K562 (cell line): ENCODE results near the gene OTOG. TPM values are rescaled to one million over a fixed set of nuclear protein-coding genes. Genes with fewer than 3 reads are reported as not detected.

Experiments used
- ATAC-seq: fragments of 200-7000 bp; cut with Tn5 transposase; 3 replicates; pipeline ENCODE4 v1.9.1; 2020; ENCODE audit warnings: moderate library complexity
- BruUV-seq: library from RNA; stranded (reverse); fragments of 400-500 nt; replicated peaks from 2 replicates; lab custom pipeline; 2021; lab: Mats Ljungman, UMichigan
- CTCF ChIA-PET: fragments of 300-600 bp; formaldehyde crosslinking; extraction: SDS; loops from one replicate; lab custom pipeline; 2021; ENCODE audit warnings: low intra/inter-chr PET ratio; lab: Yijun Ruan, JAX
- POLR2A ChIA-PET: fragments of 300-600, 350-650 bp; sonication (Branson Sonifier 250); formaldehyde crosslinking; extraction: SDS; loops from one replicate; lab custom pipeline; 2021; ENCODE audit warnings: antibody characterized with exemption, inconsistent platforms; lab: Yijun Ruan, JAX
- DNase-seq, 4 experiments: peaks; one replicate each; pipeline versions ENCODE4 v3.0.0 to v3.0.0-alpha.2; 2011 to 2018; ENCODE audit warnings: low spot score in 3 of 4, mixed read lengths in 3 of 4; ENCODE audit errors: extremely low read depth in 1 of 4
- FAIRE-seq: peaks from 2 replicates; lab custom pipeline; 2011; peaks lifted over from hg19 to GRCh38; lab: Jason Lieb, UNC
- H2AFZ ChIP-seq: 2 replicates; pipeline ENCODE4 v1.6.0; 2011; ENCODE audit warnings: low read depth, low read length, control low read depth, inconsistent platforms
- H3K27ac ChIP-seq: fragments of 200-600 bp; 3 replicates; pipeline ENCODE4 v1.8.0; 2011; ENCODE audit warnings: low read depth, mild to moderate bottlenecking, control low read depth, inconsistent platforms, low read length, moderate library complexity, mixed read lengths; ENCODE audit errors: extremely low read depth
- H3K27me3 ChIP-seq, 2 experiments: fragments of 300-600 bp in 1 of 2; 2 replicates in 1 of 2; 3 replicates in 1 of 2; pipeline versions ENCODE4 v1.6.0 to v1.8.0; 2011; ENCODE audit warnings: inconsistent platforms in 2 of 2, low read length in 2 of 2, mild to moderate bottlenecking in 1 of 2, mixed read lengths in 1 of 2, moderate library complexity in 1 of 2; ENCODE audit not compliant: control insufficient read depth in 2 of 2, insufficient read depth in 2 of 2
- H3K36me3 ChIP-seq: fragments of 300-600 bp; 3 replicates; pipeline ENCODE4 v1.8.0; 2011; ENCODE audit warnings: mild to moderate bottlenecking, low read length, inconsistent platforms; ENCODE audit not compliant: control insufficient read depth, insufficient read depth
- H3K4me1 ChIP-seq, 2 experiments: fragments of 200-600 bp in 1 of 2; replicated peaks in 1 of 2; 2 replicates in 1 of 2; 3 replicates in 1 of 2; pipeline versions ENCODE4 v1.5.1 to v1.8.0; 2011; ENCODE audit warnings: inconsistent platforms in 2 of 2, low read length in 2 of 2, mild to moderate bottlenecking in 1 of 2, mixed read lengths in 1 of 2, moderate library complexity in 1 of 2; ENCODE audit not compliant: control insufficient read depth in 2 of 2, insufficient read depth in 2 of 2
- H3K4me2 ChIP-seq: 2 replicates; pipeline ENCODE4 v1.6.1; 2011; ENCODE audit warnings: low read length, control low read depth, inconsistent platforms, mixed read lengths; ENCODE audit not compliant: insufficient read depth
- H3K4me3 ChIP-seq: fragments of 200-600 bp; sonication (generic), shearing (Covaris generic); 2 replicates; pipeline ENCODE4 v1.5.1; 2016; ENCODE audit warnings: control low read depth, inconsistent platforms
- H3K79me2 ChIP-seq: fragments of 200-600 bp; 3 replicates; pipeline ENCODE4 v1.8.0; 2011; ENCODE audit warnings: low read length, inconsistent platforms; ENCODE audit not compliant: control insufficient read depth, insufficient read depth
- H3K9ac ChIP-seq, 2 experiments: 2 replicates each; pipeline versions ENCODE4 v1.6.0 to v1.6.1; 2011; ENCODE audit warnings: low read depth in 2 of 2, low read length in 2 of 2, control low read depth in 1 of 2, inconsistent platforms in 1 of 2, mild to moderate bottlenecking in 1 of 2, mixed read lengths in 1 of 2; ENCODE audit not compliant: insufficient read depth in 1 of 2
- H3K9me1 ChIP-seq: one replicate; pipeline ENCODE4 v1.6.0; 2011; ENCODE audit warnings: inconsistent platforms, mild to moderate bottlenecking, low read length, moderate library complexity; ENCODE audit not compliant: control insufficient read depth, insufficient read depth
- H3K9me3 ChIP-seq: replicated peaks from 2 replicates; pipeline ENCODE4 v1.5.1; 2011; ENCODE audit warnings: low read depth, low read length, inconsistent platforms; ENCODE audit not compliant: control insufficient read depth, insufficient read depth
- H4K20me1 ChIP-seq: replicated peaks from 2 replicates; pipeline ENCODE4 v1.6.1; 2011; ENCODE audit warnings: low read length, inconsistent platforms, mixed read lengths; ENCODE audit not compliant: control insufficient read depth, insufficient read depth
- CTCF ChIP-seq, 3 experiments: IDR thresholded peaks in 2 of 3; conservative IDR thresholded peaks in 1 of 3; 2 replicates each; pipeline ENCODE4 v1.5.1; 2011 to 2012; ENCODE audit warnings: low read length in 3 of 3, mild to moderate bottlenecking in 3 of 3, control low read depth in 2 of 3, improper control_type of control experiment in 1 of 3, inconsistent platforms in 1 of 3, low read depth in 1 of 3, mixed read lengths in 1 of 3, moderate library complexity in 1 of 3; ENCODE audit not compliant: insufficient read depth in 2 of 3
- HMBOX1 ChIP-seq: sonication (generic); IDR thresholded peaks from 2 replicates; pipeline ENCODE4 v1.6.1; 2016
- HNRNPUL1 ChIP-seq: fragments of 200-400 bp; formaldehyde crosslinking; IDR thresholded peaks from 2 replicates; pipeline ENCODE4 v1.6.1; 2017; ENCODE audit warnings: low read length
- JUND ChIP-seq, 2 experiments: IDR thresholded peaks; 2 replicates in 1 of 2; 3 replicates in 1 of 2; pipeline ENCODE4 v1.6.1; 2011; ENCODE audit warnings: borderline replicate concordance in 2 of 2, low read depth in 2 of 2, low read length in 2 of 2, improper control_type of control experiment in 1 of 2, missing biosample characterization in 1 of 2, missing genetic modification characterization in 1 of 2, missing genetic modification reagents in 1 of 2
- KDM4B ChIP-seq, 2 experiments: fragments of 450-650 bp in 1 of 2; sonication (generic) in 1 of 2; IDR thresholded peaks; 2 replicates each; pipeline ENCODE4 v1.6.1; 2016 to 2017; ENCODE audit warnings: borderline replicate concordance in 2 of 2, antibody characterized with exemption in 1 of 2, low read depth in 1 of 2, mild to moderate bottlenecking in 1 of 2
- L3MBTL2 ChIP-seq: fragments of 450-650 bp; IDR thresholded peaks from 2 replicates; pipeline ENCODE4 v1.6.1; 2016; ENCODE audit warnings: mild to moderate bottlenecking, moderate library complexity
- SIRT6 ChIP-seq: IDR thresholded peaks from one replicate; pipeline ENCODE4 v1.6.1; 2012; ENCODE audit warnings: low read depth, mild to moderate bottlenecking, control low read depth, inconsistent platforms, low read length, moderate library complexity
- WGBS: fragments of 100-300 bp; shearing (Covaris generic); methylation state at CpG from one replicate; pipeline ENCODE4 v1.1.6; 2016; ENCODE audit warnings: low coverage, mixed read lengths; ENCODE audit not compliant: insufficient coverage; ENCODE audit errors: missing lambda C conversion rate; 5-methylcytosine and 5-hydroxymethylcytosine counted together
- in situ Hi-C: fragments of 300-500 bp; cut with MboI; formaldehyde crosslinking; loops from 4 replicates; pipeline ENCODE4 v1.15.0; 2018; ENCODE audit warnings: inconsistent platforms, mixed read lengths
- intact Hi-C: fragments of 100-400 bp; cut with micrococcal nuclease; formaldehyde crosslinking; loops from 2 replicates; pipeline ENCODE4 v1.14.2; 2022
- polyA plus RNA-seq, 8 experiments: library from polyadenylated mRNA; depleted of rRNA in 4 of 8; stranded (reverse) in 5 of 8; unstranded in 3 of 8; fragments of >200 nt; fragmentation: Nextera tagmentation in 2 of 8; fragmentation: Illumina TruSeq in 1 of 8; extraction: Ambion mirVana in 2 of 8; extraction: Trizol in 1 of 8; gene quantifications; 2 replicates each; pipeline versions ENCODE4 v1.2.1 to v1.2.3, GENCODE V29; 2011 to 2014; ENCODE audit warnings: inconsistent platforms in 1 of 8, missing spikeins in 1 of 8
- total RNA-seq, 7 experiments: library from RNA; depleted of rRNA in 6 of 7; stranded (reverse); fragments of >200 nt in 6 of 7; fragmentation: Illumina TruSeq in 2 of 7; extraction: Trizol in 2 of 7; gene quantifications; 2 replicates each; pipeline versions ENCODE4 v1.2.1 to v1.2.3, GENCODE V29; 2011 to 2021; ENCODE audit warnings: low replicate concordance in 1 of 7

The OTOG gene
- total and polyA plus RNA-seq, 9 of the 15 experiments (the other 6 are each of a cell fraction or from before 2014, with no cell fraction given): not detected

GRCh38 chr11:17547932-17548331 is 873 bp downstream of the OTOG start:
- no peaks in the 10 kb centered on the region for H3K36me3 ChIP-seq
- no peaks in the 10 kb centered on the region for H3K9me1 ChIP-seq
- no peak overlapping the region for H3K27ac ChIP-seq
- intact Hi-C loops: no loop called here
- in situ Hi-C loops: no loop called here
- no peak for FAIRE-seq
- H3K9me3 ChIP-seq: no peaks in the 10 kb centered on the region
- no peak overlapping the region for H3K4me3 ChIP-seq
- H3K4me1 ChIP-seq: peaks cover 0 to 22% of the 10 kb centered on the region in 2 experiments; a peak in 3 of 5 replicates
- H3K4me2 ChIP-seq: no peak overlapping the region
- no peak for DNase-seq
- H3K79me2 ChIP-seq: no peaks in the 10 kb centered on the region
- TF ChIP-seq HMBOX1 (no peak), KDM4B (IDR thresholded peaks at IDR 0.05; ENCODE audit: borderline replicate concordance in 2 of 2, low read depth in 1 of 2) (no peak), L3MBTL2 (no peak), CTCF (IDR thresholded peaks at IDR 0.05 in 2 of 3, conservative IDR thresholded peaks at IDR 0.05 in 1 of 3; ENCODE audit: insufficient read depth in 2 of 3, low read depth in 1 of 3, low read length in 3 of 3) (peak; percentile 5 to 14 (median 12); a peak in 1 of 6 replicates), SIRT6 (no peak), JUND (IDR thresholded peaks at IDR 0.05; ENCODE audit: borderline replicate concordance, low read depth, low read length) (no peak), JUND (tag; IDR thresholded peaks at IDR 0.05; ENCODE audit: borderline replicate concordance, low read depth, low read length) (no peak), HNRNPUL1 (no peak)
- POLR2A ChIA-PET: interaction anchor here (0.6 kb wide), 3 partner anchors 37 to 214 kb away, joined by 3 to 5 read pairs (median 3); no protein-coding TSS in a partner anchor
- no TSS peak for BruUV-seq
- CTCF ChIA-PET: interaction anchor here (0.7 kb wide), 1 partner anchor 299 kb away, joined by 3 read pairs; no protein-coding TSS in a partner anchor
- H3K9ac ChIP-seq: no peak overlapping the region
- peaks cover 9 to 40% of the 10 kb centered on the region in 2 experiments; a peak in 3 of 5 replicates for H3K27me3 ChIP-seq
- WGBS: 2% methylated on average over 8 of the region's 9 CpGs
- H4K20me1 ChIP-seq: no peaks in the 10 kb centered on the region; the same call in 1 of the 2 replicates
- no peak for ATAC-seq
- H2AFZ ChIP-seq: no peak overlapping the region
